PFSK-1 (cell line): ENCODE data around the gene DCUN1D3.

Experiments used
- POLR2AphosphoS5 ChIP-seq: IDR thresholded peaks from 2 replicates; pipeline ENCODE4 v1.6.1; 2012; ENCODE audit warnings: low read depth, mild to moderate bottlenecking, control low read depth, low read length, moderate library complexity
- TAF1 ChIP-seq: IDR thresholded peaks from 2 replicates; pipeline ENCODE4 v1.6.1; 2012; ENCODE audit warnings: low read length, control low read depth, borderline replicate concordance; ENCODE audit not compliant: insufficient read depth

DNA sequence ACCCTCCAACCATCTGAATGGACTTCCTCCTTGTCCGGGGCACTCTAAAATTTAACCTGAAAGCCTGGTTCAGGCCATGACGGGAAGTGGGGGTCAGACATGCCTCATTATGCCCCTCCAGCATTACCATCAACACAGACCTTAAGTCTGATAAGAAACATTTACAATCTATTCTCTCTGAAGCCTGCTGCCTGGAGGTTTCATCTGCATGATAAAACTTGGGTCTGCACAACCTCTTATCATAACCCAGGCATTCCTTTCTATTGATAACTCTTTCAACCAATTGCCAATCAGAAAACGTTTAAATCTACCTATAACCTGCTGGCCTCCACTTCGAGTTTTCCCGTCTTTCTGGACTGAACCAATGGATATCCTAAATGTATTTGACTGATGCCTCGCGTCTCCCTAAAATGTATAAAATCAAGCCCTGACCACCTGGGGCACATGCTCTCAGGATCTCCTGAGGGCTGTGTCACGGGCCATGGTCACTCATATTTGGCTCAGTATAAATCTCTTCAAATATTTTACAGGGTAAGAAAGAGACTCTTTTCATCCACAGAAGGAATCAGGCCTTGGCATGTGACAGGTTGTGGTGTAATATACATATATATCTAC lies 46.0 kb upstream of the DCUN1D3 start:
- TF ChIP-seq POLR2AphosphoS5 (no peak), TAF1 (no peak)
